H54 (cell line): ENCODE data around the gene GALNT18.

Source experiments
- DNase-seq: peaks from one replicate; pipeline ENCODE4 v3.0.0; 2011; ENCODE audit warnings: low spot score, mixed read lengths; ENCODE audit not compliant: insufficient read length
- FAIRE-seq: peaks from 3 replicates; lab custom pipeline; 2011; peaks lifted over from hg19 to GRCh38; lab: Jason Lieb, UNC
- POLR2A ChIP-seq: IDR thresholded peaks from 2 replicates; pipeline ENCODE4 v1.6.1; 2011; ENCODE audit warnings: low read depth, mild to moderate bottlenecking, low read length

The GALNT18 gene

GRCh38 chr11:11588243-11588642 is 33.6 kb downstream of the GALNT18 start:
- FAIRE-seq (no peak), DNase-seq (no peak)
- TF ChIP-seq POLR2A = no peak

DNA sequence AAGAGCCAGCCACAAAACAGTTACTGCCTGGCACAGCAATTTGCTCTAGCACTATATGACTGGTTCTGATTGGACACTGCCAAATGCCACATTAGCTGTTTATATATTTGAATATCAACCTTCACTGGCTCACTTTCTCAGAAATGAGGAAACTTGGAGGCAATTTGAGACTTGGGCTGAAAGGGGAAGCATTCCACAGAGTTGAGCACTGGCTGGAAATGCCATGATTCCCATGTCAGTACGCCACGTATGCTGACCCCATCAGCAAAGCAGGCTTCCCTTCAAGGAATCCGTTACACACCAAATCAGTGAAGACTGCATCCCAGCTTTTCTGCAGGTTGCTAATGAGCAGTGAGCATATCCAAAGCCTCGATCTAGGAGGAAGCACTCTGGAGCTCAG is 34.7 kb downstream of the GALNT18 start:
- TF ChIP-seq POLR2A = no peak
- no peak for FAIRE-seq

GRCh38 chr11:11586465-11586864 is 35.3 kb downstream of the GALNT18 start:
- no peak for FAIRE-seq
- DNase-seq = no peak
- TF ChIP-seq POLR2A = no peak

More for the DNA sequence above, 34.7 kb downstream of the GALNT18 start:
- no peak for DNase-seq

DNA sequence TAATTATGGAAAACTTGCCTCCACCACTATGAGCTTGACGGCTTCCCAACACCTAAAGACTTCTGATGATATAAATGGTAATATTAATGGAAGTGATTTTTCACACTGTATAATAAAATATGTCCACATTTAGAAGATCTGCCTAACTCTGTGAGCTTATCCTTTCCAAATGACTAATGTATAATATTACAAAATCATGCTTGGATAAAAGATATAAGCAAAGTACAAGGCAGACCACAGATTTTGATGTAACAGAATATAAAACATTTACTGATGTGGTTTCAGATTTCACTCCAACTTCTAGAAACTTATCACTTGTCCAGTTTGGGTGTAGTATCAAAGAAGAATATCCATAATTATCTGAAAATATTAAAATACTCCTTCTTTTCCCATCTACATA is 36.9 kb downstream of the GALNT18 start:
- DNase-seq (no peak), FAIRE-seq (no peak)
- no peak for TF ChIP-seq POLR2A

GRCh38 chr11:11584530-11584810 is 37.3 kb downstream of the GALNT18 start:
- DNase-seq = peak; percentile 72
- no peak for TF ChIP-seq POLR2A
- FAIRE-seq = peak; percentile 74

GRCh38 chr11:11583801-11584529 is 37.8 kb downstream of the GALNT18 start:
- FAIRE-seq (no peak), DNase-seq (no peak)
- no peak for TF ChIP-seq POLR2A

DNA sequence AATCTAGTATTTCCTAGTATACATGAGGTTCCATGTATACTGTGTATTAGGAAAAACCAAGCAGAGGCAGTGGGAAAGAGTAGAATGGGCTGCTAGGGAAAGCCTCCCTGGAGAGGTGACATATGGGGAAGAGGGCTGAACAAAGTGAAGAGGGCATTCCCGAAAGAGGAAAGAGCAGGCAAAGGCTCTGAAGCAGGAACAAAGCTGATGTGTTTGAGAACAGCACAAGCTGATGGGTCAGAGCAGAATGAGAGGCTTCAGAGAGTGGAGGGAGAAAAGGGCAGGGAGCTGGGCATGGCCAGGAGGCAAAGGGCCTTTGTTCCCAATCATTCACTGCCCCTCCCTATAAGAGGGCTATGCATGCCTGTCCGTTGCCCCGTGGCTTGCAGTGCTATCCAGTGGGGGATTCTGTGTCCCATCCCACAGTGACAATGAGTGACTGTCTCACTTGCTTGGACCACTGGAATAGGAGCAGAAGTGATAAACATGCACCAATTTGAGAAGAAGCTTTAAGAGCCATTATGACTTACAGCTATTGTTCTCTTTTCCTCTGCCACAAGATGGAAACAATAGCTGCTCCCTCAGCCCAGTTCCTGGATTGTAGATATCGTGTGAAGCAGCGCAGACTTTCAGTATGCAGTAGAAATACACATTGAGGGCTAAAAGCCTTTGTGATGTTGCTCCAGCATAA is 39.6 kb downstream of the GALNT18 start:
- no peak for TF ChIP-seq POLR2A
- no peak for FAIRE-seq
- no peak for DNase-seq

- no peak for FAIRE-seq
- TF ChIP-seq POLR2A = no peak
- no peak for DNase-seq
Measured at GRCh38 chr11:11581481-11581880, 40.3 kb downstream of the GALNT18 start.

DNA sequence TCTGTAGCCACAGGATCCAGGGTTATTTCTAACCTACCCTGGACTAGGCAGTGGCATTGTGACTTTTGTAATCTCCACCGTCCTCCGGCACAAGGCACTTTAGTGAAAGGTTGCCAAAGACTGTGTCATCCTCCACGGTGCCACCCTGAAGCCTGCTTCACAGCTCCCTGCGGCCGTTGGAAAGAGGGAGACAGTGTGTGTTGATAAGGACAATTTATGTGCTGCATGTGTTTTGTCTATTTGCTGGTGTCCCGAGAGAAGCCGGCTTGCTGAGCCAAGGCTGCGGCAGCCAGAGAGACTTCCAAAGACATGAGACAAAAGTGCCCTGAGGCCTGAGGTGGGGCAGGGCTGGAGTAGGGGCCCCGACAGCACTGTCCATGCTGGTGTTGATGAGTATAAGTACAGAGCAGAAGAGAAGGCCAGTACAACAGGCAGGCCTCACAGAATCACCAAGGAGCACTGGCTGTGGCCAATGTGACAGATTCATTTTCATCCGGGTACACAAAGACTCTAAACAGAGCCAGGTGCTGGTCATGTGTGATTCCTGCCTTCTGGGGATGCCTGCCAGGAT is 40.9 kb downstream of the GALNT18 start:
- DNase-seq (no peak), FAIRE-seq (no peak)
- no peak for TF ChIP-seq POLR2A

DNA sequence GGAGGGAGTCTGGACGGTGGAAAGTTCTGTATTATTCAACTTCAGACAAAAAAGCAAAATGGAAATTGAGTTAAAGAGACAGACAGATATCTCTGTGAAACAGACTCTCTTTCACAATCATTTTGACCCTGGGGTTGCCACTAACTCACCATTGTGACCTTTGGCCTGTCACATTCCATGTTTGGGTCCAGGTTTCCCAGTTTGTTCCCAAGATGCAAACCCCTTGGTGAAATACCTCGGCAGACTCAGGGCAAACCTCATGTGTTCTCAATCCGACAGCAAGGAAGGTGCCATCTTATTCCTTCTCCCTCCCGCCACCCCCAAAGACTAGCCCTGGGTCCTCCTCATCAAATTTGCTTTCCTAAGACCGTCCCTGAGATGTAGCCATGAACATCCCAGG is 41.8 kb downstream of the GALNT18 start:
- no peak for TF ChIP-seq POLR2A
- DNase-seq (no peak), FAIRE-seq (no peak)

DNA sequence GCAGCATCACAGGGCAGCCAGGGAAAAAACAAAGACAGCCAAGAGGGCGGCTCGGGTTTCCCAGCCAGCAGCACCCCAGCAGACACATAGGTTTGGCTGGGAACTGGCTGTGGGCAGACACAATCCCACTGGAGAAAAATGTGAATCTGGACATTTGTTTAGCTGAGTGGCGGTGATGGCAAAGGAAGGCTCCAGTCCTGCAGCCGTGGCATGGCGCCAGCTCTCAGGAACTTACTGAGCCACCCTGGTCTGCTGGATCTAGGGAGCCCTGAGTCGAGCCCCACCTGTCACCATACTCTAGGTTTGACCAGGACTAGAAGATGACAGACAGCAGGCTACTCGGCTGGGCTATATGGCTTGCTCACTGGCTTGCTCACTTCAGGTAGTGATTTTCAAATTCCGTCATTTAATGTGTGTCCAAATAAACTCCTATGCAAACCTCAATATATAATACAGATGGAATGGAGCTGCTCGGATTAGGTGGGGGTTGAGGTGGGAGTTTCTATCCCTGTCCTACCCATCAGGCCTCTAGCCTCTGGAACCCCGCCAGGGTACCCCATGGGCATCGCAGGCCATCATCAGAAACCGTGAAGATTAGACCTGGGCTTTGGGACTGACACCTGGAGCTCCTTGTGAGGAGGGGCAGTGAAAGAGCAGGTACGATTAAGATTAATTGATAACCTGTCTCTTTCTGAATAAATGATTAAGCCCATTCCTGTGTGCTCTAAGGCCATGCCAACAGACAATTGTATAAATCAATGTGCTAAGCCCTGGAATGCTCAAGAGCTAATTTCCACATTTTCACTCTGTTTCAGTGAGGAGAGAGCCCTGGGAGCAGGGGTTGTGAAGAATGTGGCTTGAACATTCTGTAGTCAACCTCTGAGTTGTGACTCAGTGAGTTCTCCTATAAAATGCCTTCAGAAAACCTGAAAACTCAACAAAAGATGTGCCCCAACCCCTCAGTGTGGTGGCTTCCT is 42.5 kb downstream of the GALNT18 start:
- DNase-seq (no peak), FAIRE-seq (no peak)
- TF ChIP-seq POLR2A = no peak

GRCh38 chr11:11577932-11578911 is 43.6 kb downstream of the GALNT18 start:
- no peak for DNase-seq
- no peak for TF ChIP-seq POLR2A
- FAIRE-seq = no peak
